Muscle layer of colon (tissue), 2 donors: ENCODE measurements around the gene EVL.

ENCODE experiments used
- H3K27ac ChIP-seq: one replicate; pipeline ENCODE4 v1.7.0; 2013; ENCODE audit warnings: low read depth, mild to moderate bottlenecking, low read length, moderate library complexity
- H3K27me3 ChIP-seq, 2 donors: one replicate each; pipeline ENCODE4 v1.7.0; 2013; ENCODE audit warnings: low read length in 2 of 2, mild to moderate bottlenecking in 2 of 2; ENCODE audit not compliant: insufficient read depth in 2 of 2, control insufficient read depth in 1 of 2
- H3K36me3 ChIP-seq: one replicate; pipeline ENCODE4 v1.7.0; 2013; ENCODE audit warnings: mild to moderate bottlenecking, low read length; ENCODE audit not compliant: insufficient read depth
- H3K4me1 ChIP-seq: one replicate; pipeline ENCODE4 v1.7.0; 2013; ENCODE audit warnings: mild to moderate bottlenecking, low read length; ENCODE audit not compliant: insufficient read depth
- H3K4me3 ChIP-seq, 2 donors: one replicate each; pipeline ENCODE4 v1.7.0; 2013; ENCODE audit warnings: low read length in 2 of 2, low read depth in 1 of 2, mild to moderate bottlenecking in 1 of 2, moderate library complexity in 1 of 2
- H3K9ac ChIP-seq: one replicate; pipeline ENCODE4 v1.7.0; 2013; ENCODE audit warnings: low read length
- H3K9me3 ChIP-seq: one replicate; pipeline ENCODE4 v1.7.0; 2013; ENCODE audit warnings: mild to moderate bottlenecking, low read length
- donor health status: abdominal sarcoma.
- donor health status: Adenocarcinoma of cecum.

The EVL gene

DNA sequence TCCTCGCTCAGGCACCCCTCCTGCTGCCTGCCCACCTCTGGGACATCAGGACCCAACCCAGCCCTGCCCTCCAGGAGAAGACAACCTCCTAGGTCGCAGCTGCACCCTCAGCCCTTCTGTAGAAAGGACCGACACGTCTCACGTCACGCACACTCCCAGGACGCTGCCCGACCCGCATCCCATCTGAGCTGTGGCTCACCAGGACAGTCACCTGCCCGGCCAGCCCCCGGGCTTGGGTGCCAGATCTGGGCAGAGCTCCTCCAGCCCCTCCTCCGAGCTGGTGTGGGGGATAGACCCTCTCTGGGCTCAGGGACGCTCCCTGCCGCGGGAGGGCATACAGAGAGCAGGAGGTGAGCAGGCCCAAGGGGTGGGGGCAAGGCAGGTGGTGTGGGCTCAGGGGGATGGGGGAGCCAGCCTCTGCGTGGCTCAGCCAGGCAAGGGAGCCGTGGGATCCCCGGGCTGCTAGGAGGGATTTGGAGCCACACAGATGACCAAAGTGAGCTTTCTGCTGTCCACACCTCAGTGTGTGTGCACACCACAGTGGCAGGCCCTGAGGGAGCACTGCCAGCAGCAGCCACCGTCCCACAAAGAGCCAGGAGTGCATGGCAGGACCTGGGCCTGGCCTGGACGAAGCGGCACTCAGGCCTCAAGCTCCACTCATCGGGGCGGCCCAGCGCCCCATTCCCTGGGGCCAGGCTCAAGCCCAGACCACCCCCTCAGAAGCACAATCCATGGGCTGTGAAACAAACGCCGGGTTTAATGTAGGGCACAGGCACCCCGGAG lies 80.7 kb downstream of the EVL start:
- no peak overlapping the region for H3K4me3 ChIP-seq
- H3K36me3 ChIP-seq: no peaks in the 10 kb centered on the region
- no peak overlapping the region for H3K27ac ChIP-seq
- no peaks in the 10 kb centered on the region for H3K4me1 ChIP-seq
- no peak overlapping the region for H3K9ac ChIP-seq
- no peaks in the 10 kb centered on the region for H3K9me3 ChIP-seq
- H3K27me3 ChIP-seq: peaks cover 0 to 6% of the 10 kb centered on the region in 2 donors

DNA sequence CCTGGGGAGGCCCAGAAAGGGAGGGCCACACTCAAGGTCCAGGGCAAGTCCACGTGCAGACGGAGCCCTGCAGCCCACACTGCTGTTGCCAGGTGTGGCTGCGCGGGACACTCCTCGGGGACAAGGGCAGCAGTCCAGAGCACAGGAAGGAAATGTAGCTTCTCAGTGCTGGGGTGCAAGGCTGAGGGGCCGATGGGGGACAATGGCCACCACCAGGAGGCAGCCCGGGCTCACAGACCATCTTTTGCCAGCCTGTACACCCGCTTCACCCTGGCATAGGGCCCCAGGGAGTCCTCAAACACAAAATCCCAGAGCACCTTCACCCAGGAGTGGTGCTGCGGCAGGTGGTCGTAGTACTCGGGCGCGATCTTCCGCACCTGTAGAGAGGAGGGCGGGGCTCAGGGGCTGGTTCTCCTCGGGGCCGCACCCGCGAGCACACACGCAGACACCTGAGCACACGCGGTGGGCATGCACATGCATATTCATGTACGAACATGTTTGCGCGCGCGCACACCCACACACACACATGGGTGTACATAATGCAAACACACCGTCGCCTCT lies 81.4 kb downstream of the EVL start:
- Histone ChIP-seq H3K9ac (no peak overlapping the region), H3K27ac (no peak overlapping the region)

DNA sequence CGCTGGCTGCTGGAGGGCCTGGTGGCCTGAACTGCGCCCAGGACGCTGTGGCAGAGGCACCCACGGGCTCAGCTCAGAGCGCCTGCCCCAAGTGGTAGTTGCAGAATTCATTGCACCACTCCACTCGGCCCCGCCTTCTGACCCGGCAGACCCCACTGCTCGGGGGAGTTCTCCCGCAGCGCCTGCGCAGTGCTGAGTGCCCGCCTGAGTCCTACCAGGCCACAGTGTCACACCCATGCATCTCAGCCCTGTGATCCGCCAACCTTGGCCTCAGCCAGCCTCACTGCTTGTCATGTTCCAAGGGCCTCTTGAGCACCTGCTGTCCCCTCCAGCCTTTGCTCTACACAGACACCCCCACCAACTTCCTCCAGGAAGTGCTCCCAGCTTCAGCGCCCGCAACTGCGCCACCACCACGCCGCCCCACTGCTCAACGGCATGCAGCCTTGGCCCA lies 82.0 kb downstream of the EVL start:
- H3K36me3 ChIP-seq: no peaks in the 10 kb centered on the region
- H3K4me3 ChIP-seq: no peak overlapping the region
- H3K9me3 ChIP-seq: no peaks in the 10 kb centered on the region
- H3K4me1 ChIP-seq: no peaks in the 10 kb centered on the region
- H3K9ac ChIP-seq: no peak overlapping the region
- peaks cover 0 to 11% of the 10 kb centered on the region in 2 donors for H3K27me3 ChIP-seq
- H3K27ac ChIP-seq: no peak overlapping the region

More for the DNA sequence above, 81.4 kb downstream of the EVL start:
- no peaks in the 10 kb centered on the region for H3K9me3 ChIP-seq
- no peak overlapping the region for H3K4me3 ChIP-seq
- no peaks in the 10 kb centered on the region for H3K4me1 ChIP-seq
- no peaks in the 10 kb centered on the region for H3K36me3 ChIP-seq
- H3K27me3 ChIP-seq: peaks cover 0 to 11% of the 10 kb centered on the region in 2 donors

DNA sequence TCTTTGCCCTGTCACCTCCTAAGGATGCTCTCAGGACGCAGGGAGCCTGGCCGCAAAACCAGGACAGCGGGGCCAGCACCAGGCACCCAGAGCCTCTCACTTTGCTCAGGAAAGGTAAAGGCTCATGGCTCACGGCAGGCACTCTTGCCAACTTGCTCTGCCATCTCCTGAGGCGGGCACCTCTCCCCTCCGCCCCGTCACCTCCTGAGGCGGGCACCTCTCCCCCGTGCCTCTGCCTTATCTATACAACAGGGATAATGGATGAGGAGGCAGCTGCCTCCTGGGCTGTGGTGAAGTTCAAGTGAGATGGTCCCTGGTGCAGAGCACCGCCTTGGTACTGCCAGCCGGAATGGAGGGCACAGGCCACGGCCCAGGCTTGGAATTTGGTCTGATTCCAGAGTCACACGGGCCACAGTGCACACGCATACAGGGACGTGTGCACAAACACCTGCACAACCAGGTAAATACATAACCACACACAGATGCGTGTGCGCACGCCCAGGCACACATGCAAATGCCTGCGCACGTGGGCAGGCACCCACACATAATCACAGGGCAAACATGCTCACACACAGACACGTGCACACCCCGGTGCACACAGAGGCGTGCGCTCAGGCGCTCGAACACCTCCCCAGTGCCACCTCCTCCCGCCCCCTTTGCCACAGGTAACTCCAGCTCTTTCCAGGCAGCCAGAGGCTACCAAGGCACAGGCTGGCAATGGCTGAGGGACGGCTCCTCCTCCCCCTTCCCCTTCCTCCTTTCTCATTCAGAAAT lies 82.7 kb downstream of the EVL start:
- Histone ChIP-seq H3K9me3 (no peaks in the 10 kb centered on the region), H3K9ac (no peak overlapping the region), H3K4me1 (no peaks in the 10 kb centered on the region), H3K27ac (no peak overlapping the region), H3K36me3 (no peaks in the 10 kb centered on the region), H3K27me3 (peaks cover 0 to 11% of the 10 kb centered on the region in 2 donors), H3K4me3 (no peak overlapping the region)

DNA sequence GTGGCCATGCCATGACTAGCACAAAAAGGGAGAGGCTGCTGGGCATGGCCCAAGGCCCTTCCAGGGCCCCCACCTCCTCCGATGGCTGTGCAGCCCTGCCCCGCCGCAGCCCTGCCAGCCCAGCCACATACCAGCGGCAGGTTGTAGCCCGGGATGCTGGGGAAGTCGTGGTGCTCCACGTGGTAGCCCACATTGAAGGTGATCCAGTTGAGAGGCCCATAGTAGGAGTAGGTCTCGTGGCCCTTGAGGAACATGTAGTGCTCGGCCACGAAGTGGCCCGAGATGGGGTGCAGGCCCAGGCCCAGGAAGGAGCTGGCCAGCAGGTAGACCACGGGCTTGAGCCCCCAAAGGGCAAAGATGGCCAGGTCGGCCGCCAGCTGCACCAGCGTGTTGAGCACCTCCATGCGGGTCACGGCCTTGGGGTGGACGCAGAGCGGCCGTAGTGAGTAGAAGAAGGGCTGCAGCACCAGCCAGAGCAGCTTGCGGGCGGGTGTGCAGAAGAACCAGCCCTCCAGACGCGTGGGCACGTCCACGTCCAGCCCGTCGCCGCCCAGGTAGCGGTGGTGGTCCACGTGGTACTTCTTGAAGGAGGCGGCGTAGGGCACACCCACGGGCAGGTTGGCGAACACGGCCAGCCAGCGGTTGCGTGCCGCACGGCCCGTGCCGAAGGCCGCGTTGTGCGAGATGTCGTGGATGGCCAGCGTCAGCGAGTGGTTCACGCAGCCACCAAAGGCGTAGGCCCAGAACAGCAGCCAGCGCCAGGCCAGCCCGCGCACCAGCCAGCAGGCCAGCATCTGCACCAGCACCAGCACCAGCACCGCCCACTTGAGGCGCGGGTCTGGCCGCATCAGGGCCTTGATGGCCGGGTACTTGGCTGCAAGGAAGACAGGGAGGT lies 83.9 kb downstream of the EVL start:
- Histone ChIP-seq H3K9ac (no peak overlapping the region), H3K4me3 (no peak overlapping the region), H3K4me1 (no peaks in the 10 kb centered on the region), H3K27ac (no peak overlapping the region), H3K27me3 (peaks cover 0 to 11% of the 10 kb centered on the region in 2 donors), H3K9me3 (no peaks in the 10 kb centered on the region), H3K36me3 (no peaks in the 10 kb centered on the region)

DNA sequence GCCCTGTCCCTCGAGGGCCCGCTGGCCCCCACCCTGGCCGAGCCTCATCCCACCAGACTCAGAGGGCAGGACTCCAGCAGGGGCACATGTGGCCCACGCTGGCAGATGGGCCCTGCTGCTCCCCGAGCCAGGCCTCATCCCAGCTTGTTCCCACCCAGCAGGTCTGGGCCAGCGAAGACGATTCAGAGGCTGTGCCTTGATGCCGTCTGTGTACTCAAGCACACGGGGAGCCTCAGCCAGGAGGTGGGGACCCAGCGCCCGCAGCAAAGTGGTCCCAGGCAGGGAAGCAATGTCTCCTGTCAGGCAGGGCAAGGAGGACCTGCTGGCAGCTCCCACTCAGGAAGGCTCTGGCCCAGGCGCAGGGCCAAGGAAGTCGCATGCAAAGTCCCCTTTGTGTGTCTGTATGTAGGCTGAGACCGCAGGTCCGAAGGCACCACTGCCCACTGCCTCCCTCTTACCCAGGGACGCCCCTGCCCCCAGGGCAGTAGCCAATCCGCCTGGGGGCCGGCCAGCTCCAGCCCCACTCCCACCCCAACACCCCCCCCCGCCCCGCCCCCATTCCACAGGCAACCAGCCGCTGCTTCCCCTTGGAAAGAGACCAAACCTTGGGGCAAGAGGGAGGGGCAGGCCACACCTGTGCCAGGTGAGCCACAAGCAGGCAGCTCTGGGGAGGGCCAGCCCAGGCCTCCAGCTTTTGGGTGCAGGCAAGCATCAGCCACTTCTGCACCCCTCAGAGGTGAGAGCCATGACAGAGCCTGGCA lies 84.8 kb downstream of the EVL start:
- Histone ChIP-seq H3K4me1 (no peaks in the 10 kb centered on the region), H3K4me3 (no peak overlapping the region), H3K9ac (no peak overlapping the region), H3K27me3 (peaks cover 0 to 16% of the 10 kb centered on the region in 2 donors), H3K27ac (no peak overlapping the region), H3K9me3 (no peaks in the 10 kb centered on the region), H3K36me3 (no peaks in the 10 kb centered on the region)

DNA sequence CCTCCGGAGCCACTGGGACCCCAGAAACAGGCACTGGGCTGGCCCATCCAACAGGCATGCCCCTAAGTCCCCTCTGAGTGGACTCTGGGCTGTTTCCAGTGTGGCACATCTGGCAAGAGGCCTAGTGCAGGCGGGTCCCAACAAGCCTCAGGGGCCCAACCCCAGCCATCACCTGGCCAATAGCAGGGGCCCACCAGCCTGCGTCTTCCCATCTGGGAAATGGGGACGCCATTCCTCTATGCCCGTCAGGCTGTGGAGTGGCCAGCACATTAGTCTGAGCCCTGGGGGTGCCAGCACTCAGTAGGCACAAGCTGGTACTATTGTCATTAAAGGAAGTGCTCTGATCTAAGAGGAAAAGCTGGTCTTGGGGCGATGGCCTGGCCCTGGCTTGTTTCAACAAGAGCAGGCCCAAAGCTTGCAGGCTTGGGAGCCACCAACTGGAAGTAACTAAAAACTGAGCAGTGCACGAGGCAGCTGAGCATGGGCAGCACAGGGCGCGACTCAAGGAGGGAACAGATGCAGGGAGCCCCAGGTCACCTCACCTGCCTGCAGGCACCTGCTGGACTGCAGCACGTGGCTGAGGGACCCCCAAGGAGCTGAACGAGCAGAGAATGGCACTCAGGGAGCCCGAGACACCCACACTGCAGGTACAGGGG lies 85.8 kb downstream of the EVL start:
- H3K27me3 ChIP-seq: peaks cover 0 to 16% of the 10 kb centered on the region in 2 donors
- H3K4me1 ChIP-seq: no peaks in the 10 kb centered on the region
- no peaks in the 10 kb centered on the region for H3K9me3 ChIP-seq
- no peak overlapping the region for H3K27ac ChIP-seq
- H3K9ac ChIP-seq: no peak overlapping the region
- no peaks in the 10 kb centered on the region for H3K36me3 ChIP-seq
- no peak overlapping the region for H3K4me3 ChIP-seq

DNA sequence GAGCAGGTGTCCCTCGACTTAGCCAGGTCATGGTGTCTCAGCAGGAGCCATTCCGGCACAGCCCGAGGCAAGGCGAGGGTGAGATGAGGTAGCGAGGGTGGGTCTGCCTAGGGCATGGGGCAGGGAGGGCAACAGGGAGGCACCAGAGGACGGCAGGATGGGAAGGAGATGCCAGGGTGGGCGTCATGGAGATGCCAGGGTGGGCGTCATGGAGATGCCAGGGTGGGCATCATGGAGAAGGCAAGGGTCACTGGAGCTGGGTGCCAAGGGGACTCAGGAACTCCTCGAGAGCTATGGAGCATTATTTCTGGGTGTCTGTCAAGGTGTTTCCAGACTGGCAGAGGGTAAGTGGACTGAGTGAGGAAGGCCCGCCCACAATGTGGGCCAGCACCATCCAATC lies 86.9 kb downstream of the EVL start:
- H3K27ac ChIP-seq: no peak overlapping the region
- H3K4me1 ChIP-seq: no peaks in the 10 kb centered on the region

DNA sequence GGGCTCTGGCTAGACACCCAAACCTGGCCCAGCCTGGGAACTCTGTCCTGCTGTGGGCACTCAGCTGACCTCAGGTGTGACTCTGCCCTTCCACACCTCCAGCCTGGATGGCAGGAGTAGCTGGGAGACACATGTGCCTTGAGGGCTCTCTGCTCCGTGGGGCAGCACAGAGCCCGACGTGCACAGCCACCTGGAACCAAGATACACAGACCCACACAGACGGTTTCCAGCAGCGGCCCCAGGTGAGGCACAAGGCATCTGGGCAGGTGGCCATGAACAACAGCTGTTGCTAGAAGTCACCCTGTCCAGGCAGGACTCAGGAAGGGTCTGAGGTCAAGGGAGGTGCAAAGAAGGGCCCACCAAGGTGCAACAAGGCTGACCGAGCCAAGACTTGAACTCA lies 88.3 kb downstream of the EVL start:
- H3K27ac ChIP-seq: no peak overlapping the region
- H3K4me1 ChIP-seq: no peaks in the 10 kb centered on the region
- H3K9me3 ChIP-seq: no peaks in the 10 kb centered on the region
- H3K9ac ChIP-seq: no peak overlapping the region
- H3K27me3 ChIP-seq: peaks cover 0 to 24% of the 10 kb centered on the region in 2 donors
- no peak overlapping the region for H3K4me3 ChIP-seq
- no peaks in the 10 kb centered on the region for H3K36me3 ChIP-seq

More for the DNA sequence above, 86.9 kb downstream of the EVL start:
- Histone ChIP-seq H3K9ac (no peak overlapping the region), H3K36me3 (no peaks in the 10 kb centered on the region), H3K4me3 (no peak overlapping the region), H3K9me3 (no peaks in the 10 kb centered on the region), H3K27me3 (peaks cover 0 to 22% of the 10 kb centered on the region in 2 donors)

DNA sequence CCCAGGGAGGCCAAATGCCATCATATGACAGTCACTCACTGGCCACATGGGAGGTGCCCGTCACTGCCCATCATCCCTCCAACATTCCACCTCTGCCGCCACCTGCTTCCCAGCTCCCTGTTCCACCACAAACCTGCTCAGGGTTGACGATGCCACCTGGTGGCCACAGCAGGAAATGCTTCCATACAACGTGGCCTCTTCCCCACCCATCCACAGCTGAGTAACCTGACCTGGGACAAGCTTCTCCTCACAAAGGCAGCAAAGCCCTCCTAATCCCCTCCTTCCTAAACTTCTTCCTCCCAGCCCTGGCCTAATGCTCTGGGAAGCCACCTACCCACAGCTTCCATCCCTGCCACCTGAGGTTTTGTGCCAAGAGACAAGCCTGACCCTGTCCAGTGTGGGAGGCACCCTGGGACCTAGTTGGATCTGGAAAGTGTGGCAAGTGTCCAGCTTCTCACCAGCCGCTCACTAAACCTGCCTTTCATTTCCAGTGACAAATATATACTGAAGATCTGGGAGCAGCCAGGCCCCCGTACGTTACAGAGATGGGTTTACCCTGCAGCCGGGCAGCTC lies 89.9 kb downstream of the EVL start:
- H3K9me3 ChIP-seq: no peaks in the 10 kb centered on the region
- H3K36me3 ChIP-seq: no peaks in the 10 kb centered on the region
- H3K9ac ChIP-seq: no peak overlapping the region
- H3K27me3 ChIP-seq: peaks cover 3 to 38% of the 10 kb centered on the region in 2 donors
- H3K4me3 ChIP-seq: no peak overlapping the region
- H3K27ac ChIP-seq: no peak overlapping the region
- no peaks in the 10 kb centered on the region for H3K4me1 ChIP-seq
